NK-92 treated with Interleukin-12 subunit alpha and Interleukin-12 subunit beta, amount 100 ng/mL, for 24 hours (cell line): ENCODE measurements around the gene NRCAM.

Source experiments
- DNase-seq: peaks from one replicate; lab custom pipeline; 2025; lab: John Stamatoyannopoulos, UW

Gene NRCAM

DNA sequence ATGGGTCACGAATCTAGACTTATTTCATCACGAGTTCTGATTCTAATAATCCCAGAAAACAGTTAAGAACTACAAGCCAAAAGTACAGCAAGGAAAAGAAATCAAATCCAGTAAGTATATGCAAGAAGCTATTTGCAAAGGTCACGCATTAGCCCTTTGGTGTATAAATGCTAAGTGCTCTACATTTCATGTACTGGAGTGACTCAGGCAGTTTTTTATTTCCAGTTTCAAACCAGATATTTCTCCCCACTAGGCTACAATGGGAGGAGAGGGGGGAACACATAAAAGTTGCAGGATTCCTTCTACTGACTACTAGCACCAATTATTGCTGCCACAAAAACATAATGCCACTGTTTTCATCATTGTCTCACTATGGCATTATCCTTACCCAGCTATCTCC is 148.0 kb downstream of the NRCAM start:
- DNase-seq, result no peak

DNA sequence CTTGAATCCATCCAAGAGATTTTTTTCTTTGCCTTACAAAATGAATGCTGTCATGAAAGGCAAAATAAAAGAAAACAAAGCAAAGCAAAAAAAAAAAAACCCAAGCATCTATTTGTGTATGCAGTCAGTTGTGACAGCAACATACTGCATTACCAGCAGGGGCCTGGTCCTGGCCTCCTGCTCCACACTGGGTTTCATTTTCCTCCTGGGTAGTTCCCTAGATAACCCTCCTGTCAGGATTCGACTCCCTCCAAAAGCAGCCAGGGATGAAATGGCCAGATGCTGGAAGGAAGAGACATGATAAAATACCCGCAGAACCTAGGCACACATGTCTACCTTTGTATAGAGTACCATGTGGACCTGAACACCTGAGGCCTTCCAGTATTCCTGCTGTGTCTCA is 148.6 kb downstream of the NRCAM start:
- DNase-seq, result no peak

DNA sequence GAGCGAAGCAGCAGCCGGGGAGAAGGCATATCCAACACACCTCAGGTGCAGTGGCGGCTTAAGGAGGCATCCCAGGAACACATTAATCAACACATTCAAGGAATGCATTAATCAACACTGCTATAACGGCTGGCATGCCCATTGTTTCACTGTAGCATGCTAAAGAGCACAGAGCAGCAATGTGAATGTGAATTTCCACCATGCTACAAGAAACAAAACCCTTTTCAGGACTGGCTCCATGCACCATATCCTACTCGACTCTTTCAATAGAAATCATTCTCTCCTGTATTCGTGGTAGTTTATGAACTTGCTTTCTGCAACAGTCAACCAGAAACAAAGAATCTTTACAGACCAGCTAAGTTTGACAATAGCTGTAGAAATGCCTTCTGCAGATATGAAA is 149.0 kb downstream of the NRCAM start:
- DNase-seq, result no peak

DNA sequence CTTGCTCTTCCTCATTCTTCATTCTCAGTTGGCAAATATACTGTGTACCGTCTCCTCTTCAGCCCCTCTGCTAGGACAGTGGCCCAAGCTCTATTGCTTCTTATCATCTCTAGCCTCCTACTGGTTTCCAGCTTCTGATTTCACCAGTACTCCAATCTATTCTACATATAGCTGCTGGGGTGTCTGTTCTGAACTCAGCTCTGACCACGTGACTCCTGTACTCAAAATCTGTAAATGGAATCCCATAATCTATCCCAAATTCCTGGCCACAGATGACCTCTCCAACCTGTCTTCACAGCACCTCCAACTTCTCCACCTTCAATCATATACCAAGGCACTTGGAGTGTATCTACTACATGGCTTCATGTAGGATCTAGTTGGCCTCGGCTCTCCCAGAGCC is 152.9 kb downstream of the NRCAM start:
- no peak for DNase-seq

DNA sequence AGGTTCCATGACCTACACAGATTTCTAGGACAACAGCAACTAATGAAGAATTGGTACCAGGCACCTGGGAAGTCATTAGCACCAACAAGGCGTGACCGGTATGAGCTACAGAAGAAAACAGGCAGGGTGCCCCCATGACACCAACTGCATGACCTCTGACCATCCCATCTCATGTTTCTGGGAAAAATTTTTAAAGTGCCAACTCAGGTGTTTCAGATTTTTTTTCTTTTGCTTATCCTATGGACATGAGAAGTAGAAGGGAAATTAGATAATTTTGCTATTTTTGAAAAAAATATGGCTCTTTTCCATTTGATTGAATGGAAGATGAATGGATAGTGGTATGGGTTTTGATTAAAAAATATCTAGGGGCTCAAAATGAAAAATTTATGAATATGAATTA is 154.8 kb downstream of the NRCAM start:
- no peak for DNase-seq

DNA sequence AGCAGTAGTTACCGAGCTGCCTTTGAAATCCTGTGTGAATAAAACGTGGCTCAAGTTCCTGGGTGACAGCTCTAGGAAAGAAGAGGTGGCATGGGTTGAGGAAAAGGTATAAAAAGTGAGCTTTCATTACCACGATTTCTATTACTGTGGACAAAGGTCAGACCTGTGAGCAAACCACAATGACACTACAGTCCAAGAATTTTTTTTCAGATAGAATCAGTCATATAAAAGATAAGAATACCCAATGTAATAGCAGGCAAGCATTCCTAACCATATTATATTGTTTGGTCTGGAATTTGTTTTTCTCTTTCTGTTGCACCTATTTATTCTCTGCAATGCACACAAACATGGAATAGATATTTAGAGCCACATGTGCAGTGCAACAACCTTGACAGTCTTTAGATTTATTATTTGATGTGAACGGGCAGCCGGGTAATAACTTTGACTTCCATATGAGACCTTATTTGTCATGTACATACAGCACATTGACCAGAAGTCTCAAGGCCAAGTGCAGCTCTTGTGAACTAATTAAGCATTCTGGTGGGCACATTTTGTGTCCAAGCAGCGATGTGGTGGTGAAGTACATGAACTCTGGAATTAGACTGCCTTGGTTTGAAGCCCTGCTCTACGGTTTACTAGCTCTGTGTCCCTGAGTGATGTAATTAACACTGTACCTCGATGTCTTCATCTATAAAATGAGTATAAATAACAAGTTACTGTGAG is 156.8 kb downstream of the NRCAM start:
- no peak for DNase-seq

DNA sequence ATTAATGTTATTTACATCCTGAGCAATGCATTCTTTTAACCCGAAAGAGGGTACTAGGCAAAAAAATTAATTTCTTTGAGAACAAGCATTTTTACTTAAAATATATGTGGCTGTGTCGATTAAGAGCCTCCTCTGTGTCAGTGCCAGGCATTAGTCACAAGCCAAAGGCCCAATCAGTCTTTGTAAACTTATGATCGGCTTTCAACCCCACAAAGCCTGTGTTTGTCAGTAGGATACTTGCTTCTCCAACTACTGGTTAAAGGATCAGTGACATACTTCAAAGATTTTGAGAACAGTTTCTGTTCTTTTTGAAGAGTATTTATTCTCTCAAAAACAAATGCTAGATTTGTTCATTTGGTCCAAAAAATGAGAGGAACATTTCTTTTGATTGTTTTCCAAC is 159.3 kb downstream of the NRCAM start:
- no peak for DNase-seq

DNA sequence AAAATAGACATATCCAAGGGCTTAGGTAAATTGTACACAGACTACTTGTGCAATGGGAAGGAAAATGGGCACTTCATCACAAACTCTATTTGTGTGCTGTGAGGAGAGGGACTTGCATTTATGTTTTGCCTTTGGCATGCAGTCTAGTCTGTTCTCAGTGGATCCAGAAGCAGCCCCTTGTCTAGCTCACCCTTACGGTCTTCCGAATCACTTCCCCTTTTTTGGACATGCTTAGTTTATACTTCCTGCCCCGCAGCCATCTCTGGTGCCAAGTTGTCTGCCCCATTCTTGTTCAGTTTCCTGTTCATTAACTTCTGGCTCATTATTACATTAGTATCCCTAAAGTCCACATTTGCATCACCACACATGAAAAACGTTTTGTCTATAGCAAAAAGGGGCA is 161.6 kb downstream of the NRCAM start:
- no peak for DNase-seq

DNA sequence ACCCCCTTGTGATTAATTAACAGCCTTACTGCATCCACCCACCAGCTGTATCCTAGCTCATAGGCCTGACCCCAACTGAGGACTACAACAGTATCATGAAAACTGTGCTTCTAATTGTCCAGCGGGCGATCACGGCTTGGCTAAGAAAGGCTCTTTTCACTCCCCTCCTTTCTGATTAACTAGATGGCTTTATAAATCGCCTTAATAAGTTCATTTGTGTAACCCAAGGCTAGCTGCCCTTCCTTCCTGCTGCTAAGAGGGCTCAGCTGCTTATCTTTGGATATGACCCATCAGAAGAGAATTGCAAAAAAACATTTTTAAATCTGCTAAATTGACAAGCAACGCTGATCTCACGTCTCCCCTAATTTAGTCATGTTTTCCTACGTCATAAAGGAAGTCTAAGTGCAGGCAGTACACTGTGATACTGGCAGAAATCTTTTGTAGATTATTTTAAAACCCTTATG is 163.1 kb downstream of the NRCAM start:
- DNase-seq, result no peak

DNA sequence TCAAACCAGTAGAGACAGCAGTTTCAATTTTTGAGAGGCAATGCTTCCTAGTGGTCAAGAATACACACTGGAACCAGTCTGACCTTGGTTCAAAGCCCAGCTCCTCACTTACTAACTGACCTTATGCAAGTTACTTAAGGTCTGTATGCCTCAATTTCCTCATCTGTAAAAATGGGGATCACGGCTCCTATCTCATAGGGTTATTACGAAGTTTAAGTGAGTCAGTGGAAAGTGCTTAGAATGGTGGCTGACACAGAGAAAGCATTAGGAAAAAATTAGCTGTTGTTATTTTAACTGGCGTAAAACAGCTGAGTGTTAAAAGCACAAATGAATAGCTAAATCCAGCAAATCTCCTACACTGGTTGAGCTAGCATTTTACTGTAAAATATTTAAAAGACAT is 163.7 kb downstream of the NRCAM start:
- no peak for DNase-seq

DNA sequence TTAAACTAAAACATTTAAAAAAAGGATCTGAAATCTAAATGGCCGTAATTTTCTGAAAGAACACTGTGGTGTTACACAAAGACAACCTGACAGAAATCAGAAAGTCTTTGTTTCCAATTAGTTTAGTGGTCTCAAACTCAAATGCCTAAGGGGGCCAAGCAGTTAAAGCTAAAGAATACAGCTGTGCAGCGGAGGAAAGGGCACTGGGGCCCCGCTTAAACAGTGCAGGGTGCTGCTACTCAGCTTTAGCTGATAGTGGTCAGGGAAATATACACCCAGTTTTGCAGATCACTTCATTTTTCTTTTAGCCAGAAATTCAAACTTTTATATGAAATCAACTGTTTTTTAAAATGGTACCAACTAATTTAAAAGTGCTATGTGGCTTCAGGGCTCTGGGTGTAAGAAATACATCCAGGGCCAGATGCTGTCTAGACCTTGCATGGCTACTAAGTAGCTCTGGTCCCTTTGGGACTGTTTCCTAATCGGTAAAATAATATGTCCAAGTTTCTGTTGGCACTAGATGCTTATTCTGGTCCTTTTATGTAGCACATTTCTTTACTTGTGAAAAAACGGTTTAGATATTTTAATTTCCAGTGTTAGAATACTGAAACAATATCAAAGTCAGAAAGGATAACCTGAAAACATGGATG is 164.3 kb downstream of the NRCAM start:
- no peak for DNase-seq

DNA sequence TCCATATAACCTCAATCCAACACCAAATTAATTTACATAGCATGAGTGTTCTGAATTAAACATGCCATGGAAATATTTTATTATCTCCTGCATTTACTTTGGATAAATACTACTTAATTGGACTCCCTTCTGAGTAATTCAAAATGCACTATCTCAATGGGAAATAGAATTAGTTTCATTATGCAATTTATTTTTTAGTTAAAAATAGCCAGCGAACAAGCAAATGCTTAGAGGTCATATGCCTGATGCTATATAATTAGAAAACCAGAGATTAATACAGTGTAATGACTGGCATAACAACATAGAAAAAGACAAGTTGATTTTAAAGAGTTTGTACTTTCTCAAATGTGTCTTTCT is 165.1 kb downstream of the NRCAM start:
- no peak for DNase-seq

DNA sequence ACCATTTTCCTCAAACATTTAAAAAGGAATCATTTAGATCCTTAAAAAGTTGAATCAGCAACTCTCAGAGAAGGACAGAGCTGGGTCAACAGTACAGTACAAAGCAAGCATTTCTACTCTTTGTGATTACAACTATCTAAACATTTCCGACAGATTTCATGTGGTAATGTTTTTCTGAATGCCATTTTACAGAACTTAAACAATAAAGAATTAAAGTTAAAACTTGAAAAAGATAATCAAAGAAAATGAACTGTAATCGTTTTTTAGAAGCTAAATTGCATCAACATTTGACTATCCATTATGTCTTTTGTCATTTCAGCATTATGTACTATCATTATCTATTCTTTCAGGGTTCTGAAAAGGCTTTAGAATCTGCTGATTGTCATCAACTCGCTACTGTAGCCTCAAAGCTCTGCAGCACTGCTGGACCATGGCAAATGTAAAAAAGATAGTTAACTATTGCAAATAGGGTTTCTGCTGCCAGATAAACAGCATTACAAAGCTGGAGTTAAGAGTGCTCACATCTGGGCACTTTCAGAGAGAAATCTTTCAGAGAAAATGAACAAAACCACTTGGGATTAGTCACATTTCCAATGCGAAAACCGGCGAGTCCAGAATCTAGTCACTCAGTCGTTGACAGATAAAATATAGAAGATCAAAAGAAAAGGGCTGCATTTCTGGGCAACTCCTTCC is 165.6 kb downstream of the NRCAM start:
- DNase-seq, result no peak

DNA sequence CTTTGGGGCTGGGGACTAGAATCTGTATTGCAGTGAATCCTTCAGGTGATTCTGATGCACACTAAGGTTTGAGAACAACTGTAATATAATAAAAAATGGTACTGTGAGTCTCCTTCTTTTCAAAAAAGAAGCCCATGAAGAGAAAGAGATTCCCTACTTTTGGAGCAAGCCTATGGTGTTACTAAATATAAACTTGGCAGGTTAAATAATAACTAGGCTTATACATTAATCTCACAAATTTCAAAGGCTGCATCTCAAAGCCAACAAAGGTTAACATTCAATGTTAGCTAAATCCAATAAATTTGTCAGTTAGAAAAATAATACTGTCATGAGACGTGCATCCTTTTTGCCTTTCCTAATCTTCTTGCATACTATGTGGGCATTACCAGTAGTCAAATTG is 166.4 kb downstream of the NRCAM start:
- no peak for DNase-seq

DNA sequence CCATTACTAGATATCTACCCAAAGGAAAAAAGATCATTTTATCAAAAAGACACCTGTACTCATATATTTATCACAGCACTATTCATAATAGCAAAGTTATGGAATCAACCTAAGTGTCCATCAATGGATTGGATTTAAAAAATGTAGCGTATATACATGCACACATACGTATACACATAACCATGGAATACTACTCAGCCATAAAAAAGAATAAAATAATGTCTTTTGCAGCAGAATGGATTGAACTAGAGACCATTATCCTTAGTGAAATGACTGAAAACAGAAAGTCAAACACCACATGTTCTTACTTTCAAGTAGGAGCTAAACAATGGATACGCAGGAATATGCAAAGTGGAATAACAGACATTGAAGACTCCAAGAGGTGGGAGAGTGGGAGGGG is 168.4 kb downstream of the NRCAM start:
- DNase-seq, result no peak

DNA sequence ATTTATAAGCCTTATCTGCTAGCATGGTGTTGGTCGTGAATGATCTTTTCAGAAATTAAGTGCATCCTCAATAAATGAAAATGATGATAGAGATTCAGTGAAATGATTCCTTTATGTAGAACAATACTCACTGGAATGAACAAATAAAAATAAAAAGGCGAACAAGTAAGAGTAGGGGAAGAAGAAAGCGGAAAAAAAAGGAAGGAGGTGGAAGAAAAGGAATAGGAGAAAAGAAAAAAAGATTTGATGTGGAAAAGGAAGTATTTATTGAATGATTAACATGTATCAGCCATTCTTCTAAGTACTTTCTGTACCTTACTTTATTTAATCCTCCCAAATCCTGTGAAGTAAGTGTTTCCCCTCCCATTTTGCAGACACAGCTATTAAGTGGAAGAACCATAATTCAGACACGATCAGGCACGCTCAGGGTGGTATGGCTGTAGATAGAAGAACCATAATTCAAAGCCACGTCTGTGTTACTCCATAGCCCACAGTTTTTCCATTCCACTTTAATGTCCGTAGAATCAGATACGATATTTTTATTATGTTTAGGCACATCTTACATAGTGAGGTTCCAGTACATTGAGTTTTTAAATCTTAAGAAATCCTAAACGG is 169.8 kb downstream of the NRCAM start:
- DNase-seq, result no peak

DNA sequence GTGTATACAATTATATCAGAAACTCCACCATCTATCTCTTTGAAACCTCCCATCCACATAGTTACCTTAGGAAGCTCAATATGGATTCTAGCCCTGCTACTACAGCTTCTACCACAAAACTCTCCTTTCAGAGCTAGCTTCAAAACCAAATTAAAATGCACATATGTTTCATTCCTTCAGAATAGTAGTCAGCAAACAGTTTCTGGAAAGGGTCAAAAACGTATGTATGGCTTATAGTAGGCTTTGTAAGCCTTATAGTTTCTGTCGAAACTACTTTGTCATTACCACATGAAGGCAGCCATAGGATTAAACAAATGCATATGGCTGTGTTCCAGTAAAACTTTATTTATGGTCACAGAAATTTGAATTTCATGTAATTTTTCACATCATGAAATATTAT is 170.5 kb downstream of the NRCAM start:
- DNase-seq, result no peak

DNA sequence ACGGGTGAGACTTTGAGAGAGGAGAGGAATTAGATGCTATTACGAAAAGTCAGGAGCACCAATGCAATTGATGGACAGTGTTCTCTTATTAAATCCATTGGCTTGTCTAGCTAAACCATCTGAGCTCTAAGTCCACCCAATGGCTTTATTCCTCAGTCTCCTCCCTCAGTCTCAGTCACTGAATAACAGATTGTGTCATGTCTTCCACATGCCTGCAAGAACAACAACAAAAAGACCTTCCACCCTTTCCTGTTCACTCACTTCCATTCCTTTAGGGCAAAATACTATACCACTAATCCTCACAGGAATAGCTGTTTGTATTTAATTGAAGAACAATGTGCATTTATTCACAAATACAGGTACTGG is 171.2 kb downstream of the NRCAM start:
- no peak for DNase-seq

DNA sequence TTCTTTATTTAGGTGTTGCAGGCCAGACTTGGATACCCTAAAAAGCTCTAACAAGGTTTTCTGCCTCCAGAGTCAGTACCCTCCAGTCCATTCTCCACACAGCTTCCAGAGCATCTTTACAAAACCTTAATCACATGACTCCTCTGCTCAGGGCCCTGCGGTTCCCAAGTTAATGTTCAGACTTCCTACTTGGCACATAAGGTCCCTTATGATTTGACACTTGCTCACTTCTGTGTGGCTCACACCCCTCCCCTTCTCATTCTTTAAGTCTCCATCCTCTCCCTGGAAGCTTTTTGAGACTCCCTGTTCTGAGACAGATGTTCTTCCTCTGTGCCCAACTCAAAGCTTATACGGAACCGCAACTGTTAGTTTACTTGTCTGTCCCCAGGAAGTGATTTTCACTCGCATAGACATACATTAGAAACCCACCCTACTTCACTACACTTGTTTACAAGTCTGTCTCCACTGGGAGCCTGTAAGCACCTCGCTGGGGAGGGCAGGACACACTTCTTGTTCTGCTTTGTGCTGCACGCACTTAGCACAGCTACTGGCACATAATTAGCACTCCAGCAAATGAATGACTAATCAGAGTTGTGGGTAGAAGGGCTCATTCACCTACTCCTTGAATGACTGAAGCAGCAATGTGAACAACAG is 171.8 kb downstream of the NRCAM start:
- no peak for DNase-seq

DNA sequence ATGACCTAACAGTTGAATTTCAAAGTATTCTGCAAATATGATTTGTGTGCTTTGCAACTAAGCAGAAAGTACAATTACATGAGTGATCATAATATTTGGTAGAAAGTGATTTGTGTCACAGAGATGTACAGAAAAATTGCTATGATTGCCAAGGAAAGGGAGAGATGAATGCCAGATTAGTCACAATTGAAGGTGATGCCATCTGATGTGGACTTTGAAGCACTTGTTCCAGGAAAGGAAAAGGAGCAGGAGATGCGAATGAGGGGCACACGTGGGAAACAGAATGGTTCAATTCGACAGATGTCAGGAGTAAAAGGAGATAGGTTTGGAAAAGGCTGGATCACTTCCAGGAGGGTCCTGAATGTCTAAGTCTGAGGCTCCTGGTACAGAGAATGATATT is 173.0 kb downstream of the NRCAM start:
- no peak for DNase-seq

DNA sequence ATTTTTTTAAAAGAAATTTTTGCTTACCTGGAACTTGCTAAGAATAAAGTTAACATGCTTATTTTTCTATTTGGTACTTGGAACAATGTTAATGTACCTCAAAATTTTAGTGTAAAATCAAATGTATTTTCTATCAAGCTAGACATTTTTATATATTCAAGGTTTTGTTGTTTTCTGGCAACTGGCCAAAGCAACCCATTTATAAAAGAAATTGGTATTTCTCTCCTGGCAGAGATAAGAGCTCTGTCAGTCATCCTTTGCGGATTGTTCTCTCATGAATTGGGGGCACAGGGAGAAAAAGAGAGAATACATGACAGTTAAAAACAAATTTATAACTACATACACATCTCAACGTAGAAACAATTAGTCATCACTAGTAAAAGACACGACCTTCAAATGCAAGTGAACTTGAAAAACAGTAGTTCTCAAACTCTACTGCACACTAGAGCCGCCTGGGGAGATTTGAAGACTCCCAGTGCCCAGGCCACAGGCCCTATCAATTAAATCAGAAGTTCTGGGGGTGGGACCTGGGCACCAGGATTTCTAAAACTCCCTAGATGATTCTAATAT is 173.7 kb downstream of the NRCAM start:
- DNase-seq, result no peak

DNA sequence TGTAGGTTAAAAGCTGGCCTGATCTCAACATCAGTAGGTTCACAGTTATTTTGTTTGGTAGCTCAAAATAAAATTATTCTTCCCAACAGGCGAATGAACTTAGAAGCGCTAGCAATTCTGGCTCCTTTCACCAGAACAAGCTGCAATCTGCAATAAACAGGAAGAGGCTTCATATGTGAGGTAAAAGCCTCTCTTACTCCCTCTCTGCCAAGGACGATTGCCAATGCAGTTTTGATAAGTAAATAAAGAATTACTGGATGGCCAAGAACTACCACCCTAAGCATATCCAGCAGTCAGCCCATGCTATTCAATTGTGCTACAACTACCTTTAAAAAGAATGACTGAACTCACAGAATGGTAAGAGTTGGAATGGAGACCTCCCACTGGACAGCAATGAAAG is 176.1 kb downstream of the NRCAM start:
- DNase-seq, result no peak
